Transverse colon (tissue), 4 donors: Measurements from ENCODE around the gene ALPK1.

Experiments used
- EP300 ChIP-seq: sonication (generic); formaldehyde crosslinking; IDR thresholded peaks from one replicate; pipeline ENCODE4 v1.6.1; 2017; ENCODE audit warnings: antibody characterized with exemption, low read depth
- POLR2A ChIP-seq: fragments of 450-650 bp; IDR thresholded peaks from one replicate; pipeline ENCODE4 v1.6.1; 2016; ENCODE audit warnings: antibody characterized with exemption, mild to moderate bottlenecking, moderate library complexity
- POLR2AphosphoS5 ChIP-seq, 3 donors: sonication (generic); formaldehyde crosslinking; IDR thresholded peaks; one replicate each; pipeline ENCODE4 v1.6.1; 2016; ENCODE audit warnings: antibody characterized with exemption in 3 of 3
- TF ChIP-seq, protein P1 (sequence below), 5 experiments: fragments of 200-600 bp in 3 of 5; fragments of 450-650 bp in 2 of 5; sonication (generic) in 3 of 5; IDR thresholded peaks; 1 replicate in 2 of 5; 2 replicates in 3 of 5; pipeline ENCODE4 v1.5.1; 2016 to 2017; ENCODE audit warnings: antibody characterized with exemption in 5 of 5, inconsistent platforms in 3 of 5, mild to moderate bottlenecking in 2 of 5, moderate library complexity in 1 of 5

DNA sequence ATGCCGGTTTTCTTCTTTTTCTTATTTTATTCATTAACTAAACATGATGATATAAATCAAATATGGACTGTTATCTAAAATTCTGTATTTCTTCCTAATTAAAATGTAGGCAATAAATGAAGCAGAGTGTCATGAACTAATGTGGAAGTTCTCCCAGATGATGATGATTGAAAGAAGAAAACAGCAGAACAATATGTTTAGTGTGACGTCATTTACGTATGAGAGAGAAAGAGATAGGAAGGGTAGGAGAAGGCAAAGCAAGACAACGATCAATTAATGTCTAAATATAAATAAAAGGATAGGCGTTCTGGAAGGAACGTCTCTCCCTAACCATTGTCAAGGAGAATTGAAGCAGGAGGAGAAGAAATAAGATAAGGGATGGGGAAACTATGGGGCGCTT lies 113.6 kb downstream of the ALPK1 start:
- TF ChIP-seq, protein P1, sequence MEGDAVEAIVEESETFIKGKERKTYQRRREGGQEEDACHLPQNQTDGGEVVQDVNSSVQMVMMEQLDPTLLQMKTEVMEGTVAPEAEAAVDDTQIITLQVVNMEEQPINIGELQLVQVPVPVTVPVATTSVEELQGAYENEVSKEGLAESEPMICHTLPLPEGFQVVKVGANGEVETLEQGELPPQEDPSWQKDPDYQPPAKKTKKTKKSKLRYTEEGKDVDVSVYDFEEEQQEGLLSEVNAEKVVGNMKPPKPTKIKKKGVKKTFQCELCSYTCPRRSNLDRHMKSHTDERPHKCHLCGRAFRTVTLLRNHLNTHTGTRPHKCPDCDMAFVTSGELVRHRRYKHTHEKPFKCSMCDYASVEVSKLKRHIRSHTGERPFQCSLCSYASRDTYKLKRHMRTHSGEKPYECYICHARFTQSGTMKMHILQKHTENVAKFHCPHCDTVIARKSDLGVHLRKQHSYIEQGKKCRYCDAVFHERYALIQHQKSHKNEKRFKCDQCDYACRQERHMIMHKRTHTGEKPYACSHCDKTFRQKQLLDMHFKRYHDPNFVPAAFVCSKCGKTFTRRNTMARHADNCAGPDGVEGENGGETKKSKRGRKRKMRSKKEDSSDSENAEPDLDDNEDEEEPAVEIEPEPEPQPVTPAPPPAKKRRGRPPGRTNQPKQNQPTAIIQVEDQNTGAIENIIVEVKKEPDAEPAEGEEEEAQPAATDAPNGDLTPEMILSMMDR (IDR thresholded peaks at IDR 0.05): no peak
- no peak for TF ChIP-seq POLR2A
- no peak for TF ChIP-seq EP300
- no peak for TF ChIP-seq POLR2AphosphoS5 (IDR thresholded peaks at IDR 0.05)
